Lower leg skin (tissue), 4 donors: ENCODE data around the gene ESPN. TPM values are rescaled to one million over a fixed set of nuclear protein-coding genes. Genes with fewer than 3 reads are reported as not detected.
A peak's percentile ranks its signal among the peaks of the same experiment; 100 is the strongest.
"Not testable (repeated sequence)": the region's sequence is repeated elsewhere in the genome, so short reads cannot be mapped to it uniquely, and the experiment has no call there.

Experiments
- DNase-seq, 2 donors: peaks; one replicate each; pipeline ENCODE4 v3.0.0-alpha.2; 2019; ENCODE audit warnings: low spot score in 2 of 2
- H3K4me3 ChIP-seq: fragments of 200-600 bp; sonication (generic); 2 replicates; pipeline ENCODE4 v1.5.1; 2017; ENCODE audit warnings: mild to moderate bottlenecking, low read depth; ENCODE audit not compliant: poor library complexity, severe bottlenecking
- POLR2A ChIP-seq, 2 donors: fragments of 450-650 bp; IDR thresholded peaks; one replicate each; pipeline ENCODE4 v1.6.1; 2016 to 2017; ENCODE audit warnings: antibody characterized with exemption in 2 of 2, mild to moderate bottlenecking in 1 of 2, moderate library complexity in 1 of 2
- WGBS, 2 donors: methylation state at CpG; one replicate each; pipeline ENCODE4 v1.1.5; 2018; 5-methylcytosine and 5-hydroxymethylcytosine counted together
- intact Hi-C: fragments of 100-400 bp; cut with DNase I; formaldehyde crosslinking; loops from one replicate; pipeline ENCODE4 v1.15.0; 2023; ENCODE audit warnings: low total_unique reads
- total RNA-seq, 4 donors: library from RNA; depleted of rRNA; stranded (reverse); fragments of >200 nt; gene quantifications; one replicate each; pipeline ENCODE4 v1.1.0, GENCODE V29; 2016
- TF ChIP-seq, protein P1 (sequence below), 3 donors: fragments of 450-650 bp; IDR thresholded peaks; one replicate each; pipeline ENCODE4 v1.5.1; 2016; ENCODE audit warnings: antibody characterized with exemption in 3 of 3, mild to moderate bottlenecking in 3 of 3, moderate library complexity in 2 of 3

ESPN gene
- total RNA-seq, 4 donors from 2014 or later = 27.5 to 64.3 (median 30.3) TPM

DNA sequence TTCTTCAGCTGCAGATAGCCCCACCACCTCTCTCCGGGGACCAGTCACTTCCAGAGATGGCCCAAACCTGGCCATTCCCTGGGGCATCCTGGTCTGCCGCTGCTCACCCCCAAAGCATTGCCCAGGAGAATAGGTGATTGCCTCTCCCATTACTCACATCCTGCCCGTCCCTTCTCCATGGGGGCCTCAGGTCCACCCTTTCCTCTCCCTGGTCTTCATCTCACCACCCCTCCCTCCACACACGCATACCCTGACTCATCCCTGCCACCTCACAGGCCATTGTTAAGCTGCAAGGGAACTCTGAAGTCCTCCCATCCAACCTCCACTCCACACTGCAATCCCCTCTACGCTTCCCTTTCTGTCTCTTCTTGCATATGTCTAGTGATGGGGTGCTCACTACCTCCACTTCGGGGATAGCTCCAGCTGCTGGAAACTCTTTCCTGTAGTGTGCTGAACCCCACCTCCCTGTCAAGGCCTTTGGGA, 66.9 kb downstream of the ESPN start, which contains the start of gene PLEKHG5:
Gene PLEKHG5, minus strand, starts transcription at position 188 of the 483 bp plus-strand sequence. CDS start 14,096 bp downstream, outside the sequence.
- H3K4me3 ChIP-seq = peak within 1 kb of the TSS; percentile 39
- DNase-seq = no peak
- TF ChIP-seq, protein P1, sequence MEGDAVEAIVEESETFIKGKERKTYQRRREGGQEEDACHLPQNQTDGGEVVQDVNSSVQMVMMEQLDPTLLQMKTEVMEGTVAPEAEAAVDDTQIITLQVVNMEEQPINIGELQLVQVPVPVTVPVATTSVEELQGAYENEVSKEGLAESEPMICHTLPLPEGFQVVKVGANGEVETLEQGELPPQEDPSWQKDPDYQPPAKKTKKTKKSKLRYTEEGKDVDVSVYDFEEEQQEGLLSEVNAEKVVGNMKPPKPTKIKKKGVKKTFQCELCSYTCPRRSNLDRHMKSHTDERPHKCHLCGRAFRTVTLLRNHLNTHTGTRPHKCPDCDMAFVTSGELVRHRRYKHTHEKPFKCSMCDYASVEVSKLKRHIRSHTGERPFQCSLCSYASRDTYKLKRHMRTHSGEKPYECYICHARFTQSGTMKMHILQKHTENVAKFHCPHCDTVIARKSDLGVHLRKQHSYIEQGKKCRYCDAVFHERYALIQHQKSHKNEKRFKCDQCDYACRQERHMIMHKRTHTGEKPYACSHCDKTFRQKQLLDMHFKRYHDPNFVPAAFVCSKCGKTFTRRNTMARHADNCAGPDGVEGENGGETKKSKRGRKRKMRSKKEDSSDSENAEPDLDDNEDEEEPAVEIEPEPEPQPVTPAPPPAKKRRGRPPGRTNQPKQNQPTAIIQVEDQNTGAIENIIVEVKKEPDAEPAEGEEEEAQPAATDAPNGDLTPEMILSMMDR (IDR thresholded peaks at IDR 0.05) = no peak
- TF ChIP-seq POLR2A (IDR thresholded peaks at IDR 0.05) = no peak
- 45 to 53% methylated on average over 6 of the region's 6 CpGs for WGBS, 2 donors
- intact Hi-C loops = no loop called here

DNA sequence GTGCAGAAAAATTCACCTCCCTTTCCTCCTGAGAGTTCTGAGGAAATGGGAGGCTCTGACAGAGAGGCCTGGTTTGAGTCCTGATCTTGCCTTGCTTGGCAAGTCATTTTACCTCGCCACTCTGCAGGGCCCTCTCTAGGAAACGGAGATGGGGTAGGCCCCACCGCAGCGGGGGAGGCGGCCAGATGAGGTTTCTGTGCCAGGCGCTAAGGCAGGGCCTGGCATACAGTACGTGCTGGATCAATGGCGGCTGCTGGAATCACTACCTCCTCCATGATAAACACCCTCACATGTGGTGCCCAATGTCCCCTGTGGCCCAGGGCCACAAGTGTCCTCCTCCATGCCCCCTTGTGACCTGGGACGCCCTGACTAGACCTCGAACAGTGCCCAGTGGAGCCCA, 67.4 kb downstream of the ESPN start:
- WGBS, 2 donors = 38 to 48% methylated on average over 10 of the region's 10 CpGs
- H3K4me3 ChIP-seq = no peak overlapping the region
- intact Hi-C loops = no loop called here

DNA sequence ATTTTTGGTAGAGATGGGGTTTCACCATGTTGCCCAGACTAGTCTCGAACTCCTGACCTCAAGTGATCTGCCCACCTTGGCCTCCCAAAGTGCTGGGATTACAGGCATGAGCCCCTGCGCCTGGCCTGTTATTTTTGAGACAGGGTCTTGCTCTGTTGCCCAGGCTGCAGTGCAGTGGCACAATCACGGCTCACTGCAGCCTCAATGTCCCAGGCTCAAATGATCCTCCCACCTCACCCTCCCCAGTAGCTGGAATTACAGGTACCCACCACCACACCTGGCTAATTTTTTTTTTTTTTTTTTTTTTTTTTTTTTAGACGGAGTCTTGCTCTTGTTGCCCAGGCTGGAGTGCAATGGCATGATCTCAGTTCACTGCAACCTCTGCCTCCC, 69.3 kb downstream of the ESPN start:
- intact Hi-C loops, DNase-seq, H3K4me3 ChIP-seq: not testable (repeated sequence)
- WGBS, 2 donors = 89 to 91% methylated on average over 4 of the region's 4 CpGs

More for the DNA sequence above, 67.4 kb downstream of the ESPN start:
- TF ChIP-seq POLR2A (IDR thresholded peaks at IDR 0.05) = no peak
- TF ChIP-seq, protein P1 (IDR thresholded peaks at IDR 0.05) = no peak
- DNase-seq = no peak

DNA sequence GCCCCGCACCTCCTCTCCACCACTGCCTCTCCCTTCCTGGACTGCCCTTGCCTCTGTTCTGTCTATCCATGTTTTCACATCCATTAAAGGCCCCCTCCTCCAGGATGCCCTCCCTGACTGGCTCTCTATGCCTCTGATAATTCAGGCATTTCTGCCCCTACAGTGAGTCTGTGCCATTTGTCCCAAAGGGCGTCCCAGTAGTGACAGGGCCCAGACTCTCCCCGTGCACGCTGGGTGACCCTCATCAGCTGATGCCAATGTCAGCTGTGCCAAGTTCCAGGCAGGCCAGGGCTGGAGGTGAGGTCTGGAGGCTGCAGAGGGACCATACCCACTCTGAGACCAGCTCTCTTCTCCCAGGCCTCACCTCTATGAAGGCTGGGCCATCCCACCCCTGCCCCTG, 70.1 kb downstream of the ESPN start:
- no peak overlapping the region for H3K4me3 ChIP-seq
- TF ChIP-seq POLR2A (IDR thresholded peaks at IDR 0.05) = no peak
- TF ChIP-seq, protein P1 (IDR thresholded peaks at IDR 0.05) = no peak
- DNase-seq = no peak
- 93 to 97% methylated on average over 4 of the region's 4 CpGs for WGBS, 2 donors
- intact Hi-C loops = no loop called here

DNA sequence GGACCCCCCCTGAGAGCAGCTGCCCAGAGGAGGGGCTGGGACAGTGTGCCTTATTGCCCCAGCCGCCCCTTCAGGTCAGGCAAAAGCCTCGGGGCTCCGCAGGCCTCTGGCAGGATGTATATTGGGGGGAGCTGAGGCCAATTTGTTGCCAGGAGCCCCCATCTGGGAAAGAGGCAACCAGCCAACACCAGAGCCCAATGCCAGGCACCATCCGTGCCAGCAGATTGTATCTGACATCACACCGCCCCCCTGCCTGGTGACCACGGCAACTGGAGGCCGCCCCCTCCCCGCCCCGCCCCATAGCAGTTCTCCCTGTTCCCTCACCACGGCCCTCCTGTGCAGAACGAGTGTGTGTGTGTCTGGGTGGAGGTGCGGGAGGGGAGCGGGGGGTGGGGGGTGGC, 70.5 kb downstream of the ESPN start:
- DNase-seq = no peak

DNA sequence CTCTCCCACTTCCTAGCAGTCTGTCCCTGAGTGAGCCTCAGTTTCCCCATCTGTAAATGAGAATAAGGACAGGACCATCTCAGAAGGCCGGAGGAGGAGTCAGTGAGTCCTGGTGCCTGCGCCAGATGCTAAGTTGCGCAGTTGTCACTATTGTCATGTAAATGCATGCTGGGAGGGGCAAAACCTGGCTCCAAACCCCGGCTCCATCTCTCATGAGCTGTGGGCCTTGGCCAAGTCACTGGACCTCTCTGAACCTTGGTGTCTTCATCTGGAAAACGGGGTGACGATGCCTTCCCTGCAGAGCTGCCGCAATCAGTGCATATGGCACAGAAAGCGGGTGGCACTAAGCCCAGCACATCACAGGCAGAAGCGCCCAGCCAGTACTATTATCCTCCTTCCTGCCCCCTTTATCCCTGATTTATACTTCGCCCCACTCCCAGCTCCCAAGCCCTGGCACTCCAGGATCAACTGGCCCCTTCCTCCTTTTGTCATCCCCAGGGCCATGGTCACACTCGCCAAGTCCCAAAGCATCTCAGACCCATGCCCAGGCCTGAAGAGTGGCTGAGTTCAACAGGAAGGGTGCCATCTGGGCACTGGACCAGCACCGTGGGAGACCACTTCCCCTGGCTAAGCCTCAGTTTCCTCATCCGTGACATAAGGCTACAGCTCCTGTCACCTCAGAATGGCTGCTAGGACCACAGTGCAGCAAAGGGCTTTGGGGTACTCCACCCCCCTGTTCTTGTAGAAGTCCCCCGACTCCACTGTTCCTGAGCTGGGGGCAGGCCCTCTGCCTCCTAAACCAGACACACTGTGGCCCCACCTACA, 71.2 kb downstream of the ESPN start:
- no peak for TF ChIP-seq POLR2A (IDR thresholded peaks at IDR 0.05)
- TF ChIP-seq, protein P1 (IDR thresholded peaks at IDR 0.05) = no peak
- intact Hi-C loops = no loop called here
- WGBS, 2 donors = 53 to 57% methylated on average over 14 of the region's 14 CpGs
- no peak for DNase-seq
- H3K4me3 ChIP-seq = no peak overlapping the region

More for the DNA sequence above, 70.5 kb downstream of the ESPN start:
- no peak overlapping the region for H3K4me3 ChIP-seq
- intact Hi-C loops = no loop called here
- 38% methylated on average over 13 of the region's 13 CpGs; no CpG with 5 or more reads in 1 of the 2 donors for WGBS, 2 donors
- TF ChIP-seq, protein P1 (IDR thresholded peaks at IDR 0.05) = no peak
- no peak for TF ChIP-seq POLR2A (IDR thresholded peaks at IDR 0.05)
